ENCODE data around the gene DBNL.

GRCh38 chr7:44052771-44053365, 8.4 kb downstream of the DBNL start:
- no peak for TF ChIP-seq POLR2A (IDR thresholded peaks at IDR 0.05; ENCODE audit: low read length)
- no peak for TF ChIP-seq GATA1 (IDR thresholded peaks at IDR 0.05; ENCODE audit: low read depth, low read length)

Measured in erythroblast (primary cell).